SH-SY5Y (cell line): ENCODE measurements around the gene CIZ1.

Experiments used
- GATA2 ChIP-seq: IDR thresholded peaks from 2 replicates; pipeline ENCODE4 v1.6.1; 2011; ENCODE audit warnings: mild to moderate bottlenecking, low read depth, low read length
- GATA3 ChIP-seq: IDR thresholded peaks from 2 replicates; pipeline ENCODE4 v1.6.1; 2011; ENCODE audit warnings: low read depth, mild to moderate bottlenecking, low read length, moderate library complexity

DNA sequence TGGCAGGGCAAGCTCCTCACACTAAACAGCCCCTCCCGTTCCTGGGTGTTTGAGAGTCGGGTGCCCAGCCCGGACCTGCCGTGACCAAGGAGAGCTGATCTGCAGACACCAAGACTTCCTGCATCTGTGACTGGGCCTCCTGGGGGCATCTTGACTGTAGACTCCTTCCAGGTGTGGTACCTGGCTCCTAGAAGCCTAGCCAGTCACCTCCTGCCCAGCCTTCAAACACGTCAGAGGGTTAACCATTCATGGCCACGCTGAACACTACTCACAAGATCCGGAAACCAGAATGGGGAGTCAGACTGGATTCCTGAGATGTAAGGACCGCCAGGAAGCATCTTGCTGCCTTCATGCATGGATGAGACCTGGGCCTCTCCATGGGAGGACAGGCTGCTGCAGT is 45.8 kb downstream of the CIZ1 start:
- TF ChIP-seq GATA3, result no peak
- TF ChIP-seq GATA2, result no peak
